SK-MEL-5 (cell line): ENCODE results near the gene MYO7A. TPM values are rescaled to one million over a fixed set of nuclear protein-coding genes. Genes with fewer than 3 reads are reported as not detected.

Experiments used
- DNase-seq: peaks from one replicate; pipeline ENCODE4 v3.0.0-alpha.2; 2016; ENCODE audit warnings: low read depth, low spot score
- in situ Hi-C: cut with HindIII; loops from 2 replicates; pipeline ENCODE4 v1.10.0; 2016; ENCODE audit warnings: low sequenced_read_pairs, high pct_unique_total_duplicates, low pct_unique_long_range_greater_than_20kb
- total RNA-seq: library from RNA; depleted of rRNA; stranded (reverse); fragments of >200 nt; shearing (Covaris generic); gene quantifications from 2 replicates; pipeline ENCODE4 v1.2.3, GENCODE V29; 2014

MYO7A gene
- total RNA-seq, 1 experiment from 2014 or later, result 0.48 TPM

DNA sequence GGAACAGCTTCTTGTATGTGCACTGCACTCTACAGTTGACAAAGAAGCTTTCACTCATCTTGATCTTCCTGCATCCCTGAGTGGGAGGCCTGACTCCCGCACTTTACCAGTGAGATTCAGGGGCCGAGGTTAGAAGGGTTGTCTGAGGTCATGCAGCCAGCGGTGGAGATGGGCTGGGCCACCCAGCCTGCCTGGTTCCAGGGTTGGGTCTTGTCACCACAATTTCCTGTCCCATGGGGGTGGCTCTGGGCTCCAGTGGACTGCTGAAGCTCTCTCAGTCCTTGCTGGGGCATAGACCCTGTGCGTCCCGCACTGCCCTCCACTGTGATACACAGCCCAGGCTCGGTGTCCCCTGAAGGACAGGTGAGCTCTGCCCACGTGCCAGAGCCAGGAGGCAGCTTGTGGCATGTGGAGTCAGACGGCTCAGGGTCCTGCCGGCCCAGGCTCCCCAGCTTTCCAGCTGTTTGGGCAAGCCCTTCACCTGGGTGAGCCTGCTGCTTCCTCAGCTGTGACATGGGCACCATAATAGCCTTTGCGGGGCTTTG is 6.9 kb upstream of the MYO7A start:
- in situ Hi-C loops, result no loop called here
- DNase-seq, result no peak

- in situ Hi-C loops, result no loop called here
- DNase-seq, result no peak
These were observed 6.0 kb upstream of the MYO7A start for GRCh38 chr11:77121876-77122575.

DNA sequence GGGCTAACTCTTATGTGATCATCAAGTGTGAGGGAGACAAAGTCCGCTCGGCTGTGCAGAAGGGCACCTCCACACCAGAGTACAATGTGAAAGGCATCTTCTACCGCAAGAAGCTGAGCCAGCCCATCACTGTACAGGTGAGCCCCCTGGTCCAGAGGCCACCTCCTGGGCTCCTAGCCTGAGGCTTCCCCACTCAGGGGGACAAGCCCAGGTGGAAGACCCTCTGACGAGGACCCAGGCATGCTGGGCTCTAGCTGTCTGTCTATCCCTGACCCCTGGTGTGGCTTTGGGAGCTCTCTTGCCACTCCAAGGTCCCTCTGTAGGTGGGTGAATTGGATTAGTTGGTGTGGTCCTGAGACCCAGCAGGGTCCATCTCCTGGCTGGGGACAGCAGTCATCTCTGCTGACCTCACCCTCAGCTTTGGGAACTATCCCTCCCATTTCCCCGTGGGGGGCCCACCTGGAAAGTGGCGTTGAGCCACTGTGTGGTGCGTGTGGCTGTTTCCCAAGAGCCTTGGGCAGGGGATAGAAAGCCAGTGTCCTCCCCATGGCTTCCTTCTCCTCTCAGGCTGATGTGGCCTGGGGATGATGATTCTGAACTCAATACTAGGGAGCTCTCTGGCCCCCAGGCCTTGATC is 5.4 kb upstream of the MYO7A start:
- in situ Hi-C loops, result no loop called here
- DNase-seq, result no peak

DNA sequence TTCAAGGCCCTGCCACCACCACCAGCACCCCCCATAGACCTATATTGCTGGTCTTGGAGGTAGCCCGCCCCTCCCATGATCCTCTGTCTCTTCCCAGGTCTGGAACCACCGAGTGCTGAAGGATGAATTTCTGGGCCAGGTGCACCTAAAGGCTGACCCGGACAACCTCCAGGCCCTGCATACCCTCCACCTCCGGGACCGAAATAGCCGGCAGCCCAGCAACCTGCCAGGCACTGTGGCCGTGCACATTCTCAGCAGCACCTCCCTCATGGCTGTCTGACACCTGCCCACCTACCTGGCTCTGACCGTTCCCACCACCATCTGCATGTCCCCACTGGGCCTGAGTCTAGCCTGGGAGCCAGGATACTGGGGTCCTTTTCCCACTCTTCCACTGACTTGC is 4.5 kb upstream of the MYO7A start:
- no peak for DNase-seq
- in situ Hi-C loops, result no loop called here

DNA sequence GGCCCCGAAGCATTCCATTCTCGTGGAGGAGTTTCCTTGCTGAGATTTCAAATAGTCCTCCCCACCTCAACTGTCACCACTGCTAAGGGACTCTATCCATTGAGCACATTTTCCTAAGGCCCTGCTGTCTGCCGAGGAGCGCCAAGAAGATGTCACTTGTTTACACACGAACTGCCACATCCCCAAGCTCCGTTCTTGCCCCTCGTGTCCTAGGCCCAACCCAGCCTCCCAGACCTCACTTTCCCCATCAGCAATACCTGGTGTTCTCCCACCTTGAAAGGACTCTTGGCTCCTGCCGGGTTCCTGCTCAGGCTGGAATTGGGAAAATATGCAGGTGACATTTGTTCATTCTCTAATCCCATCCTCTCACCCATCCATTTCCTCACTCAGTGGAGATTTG is 4.0 kb upstream of the MYO7A start:
- in situ Hi-C loops, result no loop called here
- DNase-seq, result no peak

DNA sequence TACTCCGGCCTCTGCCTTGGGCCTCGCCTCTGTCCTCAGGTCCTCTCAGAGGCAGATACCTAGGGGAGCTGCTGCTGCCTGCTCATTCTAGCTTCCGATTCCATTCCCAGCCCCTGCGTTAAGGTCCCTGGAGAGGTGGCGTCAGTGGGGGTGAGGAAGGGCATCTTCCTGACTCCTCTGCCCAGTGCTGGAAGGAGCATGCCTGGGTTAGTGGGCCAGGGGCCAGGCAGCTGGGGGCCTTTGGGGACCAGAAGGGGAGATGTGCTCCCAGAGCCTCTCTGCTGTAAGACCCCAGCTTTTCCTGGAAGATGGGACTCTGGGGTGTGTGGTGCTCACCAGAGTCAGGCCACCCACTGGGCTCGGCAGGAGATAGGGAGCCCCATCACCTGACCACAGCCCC is 3.6 kb upstream of the MYO7A start:
- in situ Hi-C loops, result no loop called here
- DNase-seq, result no peak

GRCh38 chr11:77125191-77125590 is 2.9 kb upstream of the MYO7A start:
- in situ Hi-C loops, result no loop called here
- no peak for DNase-seq

- in situ Hi-C loops, result no loop called here
- no peak for DNase-seq
These were observed 2.4 kb upstream of the MYO7A start for GRCh38 chr11:77125695-77126094.

GRCh38 chr11:77126156-77126775 is 1.8 kb upstream of the MYO7A start:
- in situ Hi-C loops, result no loop called here
- DNase-seq, result no peak

DNA sequence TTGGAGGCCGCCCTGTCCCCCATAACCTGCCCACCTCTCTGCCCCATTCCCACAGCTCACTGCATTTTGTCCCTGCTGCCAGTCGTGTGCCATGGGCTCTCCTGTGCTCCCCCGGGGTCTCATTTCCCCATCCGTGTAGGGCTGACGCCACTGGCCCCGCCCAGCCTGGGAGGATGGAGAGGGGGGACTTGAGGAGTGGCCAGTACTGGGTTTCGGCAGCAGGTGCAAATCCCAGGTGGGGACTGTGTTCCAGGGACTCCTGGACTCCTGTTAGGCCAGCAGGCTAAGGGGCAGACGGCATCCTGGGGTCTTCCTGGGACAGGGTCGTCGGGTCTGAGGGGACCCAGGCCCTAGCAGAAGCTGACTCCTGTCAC is 1.2 kb upstream of the MYO7A start:
- in situ Hi-C loops, result no loop called here
- no peak for DNase-seq

- in situ Hi-C loops, result no loop called here
- DNase-seq, result peak; percentile 35
These were observed 673 bp upstream of the MYO7A start for GRCh38 chr11:77127235-77127911.

- in situ Hi-C loops, result no loop called here
- no peak for DNase-seq
These were observed 1.2 kb downstream of the MYO7A start for GRCh38 chr11:77129069-77129841.

GRCh38 chr11:77129842-77130756 is 2.1 kb downstream of the MYO7A start:
- DNase-seq, result no peak
- in situ Hi-C loops, result no loop called here

DNA sequence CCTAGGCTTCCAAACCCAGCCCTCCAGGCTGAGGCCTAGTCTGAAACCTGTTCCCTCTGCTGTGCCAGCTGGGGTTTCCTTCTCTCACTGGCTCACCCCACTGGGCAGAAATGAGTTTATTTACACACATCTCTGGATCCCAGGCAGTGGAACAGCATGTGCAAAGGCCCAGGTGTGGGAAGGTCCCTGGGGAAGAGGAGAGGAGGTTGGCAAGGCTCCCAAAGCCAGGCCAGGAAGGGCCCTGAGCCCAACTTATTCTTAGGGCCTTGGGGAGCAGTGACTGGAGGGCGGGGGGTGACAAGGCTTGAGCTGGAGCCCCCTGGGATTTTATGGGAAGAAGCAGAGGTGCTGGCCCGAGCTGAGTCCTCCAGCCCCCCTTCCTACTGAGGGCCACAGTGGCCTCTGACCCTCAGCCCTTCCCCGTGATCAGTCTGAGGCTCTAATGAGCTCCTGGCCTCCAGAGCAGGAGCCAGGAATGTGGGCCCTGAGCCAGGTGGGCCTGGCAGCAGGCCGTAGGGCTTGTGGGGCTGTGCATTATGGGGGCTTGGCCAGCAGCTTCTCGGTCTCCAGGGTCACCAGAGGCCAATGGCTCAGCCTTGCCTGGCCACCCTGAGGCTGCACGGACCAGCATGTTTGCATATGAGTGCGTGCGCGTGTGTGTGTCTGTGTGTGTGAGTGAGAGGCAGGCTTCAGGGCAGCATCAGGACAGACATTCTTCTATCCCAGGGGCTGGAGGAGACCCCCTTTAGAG is 2.9 kb downstream of the MYO7A start:
- in situ Hi-C loops, result no loop called here
- no peak for DNase-seq

GRCh38 chr11:77131560-77131959 is 3.5 kb downstream of the MYO7A start:
- in situ Hi-C loops, result no loop called here
- DNase-seq, result no peak

GRCh38 chr11:77135069-77135468 is 7.0 kb downstream of the MYO7A start:
- in situ Hi-C loops, result no loop called here
- no peak for DNase-seq
